HG02610 (cell line): ENCODE data around the gene LSAMP.

Source experiments
- ATAC-seq: cut with Tn5 transposase; IDR thresholded peaks from one replicate; pipeline ENCODE4 v1.9.1; 2021; ENCODE audit warnings: mild to moderate bottlenecking, moderate library complexity; ENCODE audit not compliant: unreplicated experiment

LSAMP gene

DNA sequence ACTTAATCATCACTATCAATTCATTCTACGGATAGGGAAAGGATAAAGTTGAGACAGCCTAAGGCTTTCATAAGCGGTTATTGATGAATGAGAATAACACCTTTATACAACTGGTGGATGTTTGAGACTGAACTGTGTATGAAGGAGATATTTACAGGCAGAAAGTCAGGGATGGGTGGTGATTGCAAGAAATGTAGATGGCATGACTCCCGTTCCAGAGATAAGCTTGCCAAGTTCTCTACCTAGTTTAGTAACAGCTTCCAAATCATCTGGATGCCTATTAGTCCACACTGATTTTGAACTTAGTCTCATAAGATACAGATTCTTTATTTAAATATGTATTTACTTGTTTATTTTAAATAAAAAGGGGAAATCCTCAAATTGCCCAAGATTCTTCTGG, 463.2 kb downstream of the LSAMP start:
- no peak for ATAC-seq

DNA sequence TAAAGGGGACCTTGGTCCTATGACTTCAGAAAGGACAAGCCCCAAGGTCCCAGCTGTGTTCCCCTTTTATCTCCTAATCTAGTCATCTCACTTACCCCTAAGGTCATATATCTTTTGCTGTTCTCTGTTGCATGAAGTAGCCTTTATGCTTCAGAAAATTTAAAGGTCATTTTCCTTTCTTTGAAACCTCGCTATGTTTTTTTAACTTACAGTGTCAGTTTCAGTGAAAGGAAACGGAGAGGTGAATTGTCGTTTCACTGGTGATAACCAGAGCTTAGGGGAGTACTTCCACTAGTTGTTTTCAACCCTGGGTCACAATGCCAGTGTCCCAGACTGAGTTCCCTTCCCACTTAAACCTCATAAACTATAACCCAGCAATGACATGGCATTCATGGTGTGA, 464.6 kb downstream of the LSAMP start:
- peak; percentile 72 for ATAC-seq

DNA sequence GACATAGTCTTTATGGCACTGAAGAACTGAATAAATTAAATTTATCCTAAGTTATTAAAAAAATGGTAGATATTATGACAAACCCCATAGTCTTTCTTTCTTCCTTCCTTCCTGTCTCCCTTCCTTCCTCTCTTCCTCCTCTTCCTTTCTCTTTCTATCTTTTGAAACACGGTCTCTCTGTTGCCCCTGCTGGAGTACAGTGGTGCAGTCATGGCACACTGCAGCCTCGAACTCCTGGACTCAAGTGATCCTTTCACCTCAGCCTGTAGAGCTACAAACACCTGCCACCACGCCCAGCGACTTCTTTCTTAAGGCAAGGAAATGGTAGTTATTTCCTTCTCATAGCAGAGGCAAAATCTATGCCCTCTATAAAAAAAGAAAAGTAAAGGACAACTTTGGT, 467.4 kb downstream of the LSAMP start:
- ATAC-seq: no peak

DNA sequence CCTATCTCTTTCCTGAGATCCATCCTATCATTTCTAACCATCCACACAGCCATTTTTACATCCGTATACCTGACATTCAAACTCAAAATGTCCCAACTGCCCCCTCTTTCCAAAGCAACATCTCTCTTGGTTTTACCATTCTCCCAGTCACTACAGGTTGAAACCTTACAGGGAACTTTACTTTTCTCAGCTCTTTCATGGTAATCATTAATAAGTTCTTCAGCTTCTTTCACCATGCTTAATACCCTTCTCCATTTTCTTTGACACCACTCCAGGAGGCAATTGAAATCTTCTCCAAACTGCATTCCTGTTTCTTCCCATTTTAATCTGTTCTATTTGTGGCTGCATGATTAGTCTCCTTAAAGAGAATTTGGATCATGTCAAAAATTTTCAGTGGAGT, 469.5 kb downstream of the LSAMP start:
- no peak for ATAC-seq

DNA sequence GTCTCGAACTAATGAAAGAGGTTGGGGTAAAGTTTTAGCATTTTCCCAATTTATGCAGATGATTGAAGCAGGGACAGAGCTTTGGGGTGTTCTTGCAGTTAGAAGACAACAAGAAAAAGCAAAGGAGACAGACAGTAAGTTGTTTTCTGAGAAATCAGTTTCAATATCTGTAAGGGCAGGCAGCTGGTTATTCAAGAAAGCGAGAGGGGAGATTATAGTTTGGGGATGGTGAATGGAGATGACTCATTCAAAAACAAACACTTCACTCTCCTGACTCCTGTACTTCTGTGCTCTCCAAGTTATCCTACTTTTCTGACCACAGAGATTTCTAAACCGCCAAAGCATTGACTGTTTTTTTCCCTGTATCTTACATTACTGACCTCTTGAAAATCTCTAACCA, 469.9 kb downstream of the LSAMP start:
- peak; percentile 65 for ATAC-seq

DNA sequence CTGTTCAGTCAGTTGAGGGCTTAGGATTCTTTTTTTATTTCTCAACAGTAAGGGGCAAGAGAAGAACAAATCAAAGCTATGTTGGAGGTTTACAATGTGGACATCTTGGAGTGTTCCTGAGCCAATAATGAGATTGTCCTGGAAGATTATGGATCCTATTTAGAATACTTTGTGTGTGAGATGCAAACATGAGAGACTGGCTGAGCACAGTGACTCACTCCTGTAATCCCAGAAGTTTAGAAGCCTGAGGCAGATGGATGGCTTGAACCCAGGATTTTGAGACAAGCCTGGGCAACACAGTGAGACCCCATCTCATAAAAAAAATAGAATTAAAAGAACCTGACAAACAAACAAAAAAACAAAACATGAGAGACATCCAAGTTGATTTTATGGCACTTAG, 470.3 kb downstream of the LSAMP start:
- ATAC-seq: no peak

DNA sequence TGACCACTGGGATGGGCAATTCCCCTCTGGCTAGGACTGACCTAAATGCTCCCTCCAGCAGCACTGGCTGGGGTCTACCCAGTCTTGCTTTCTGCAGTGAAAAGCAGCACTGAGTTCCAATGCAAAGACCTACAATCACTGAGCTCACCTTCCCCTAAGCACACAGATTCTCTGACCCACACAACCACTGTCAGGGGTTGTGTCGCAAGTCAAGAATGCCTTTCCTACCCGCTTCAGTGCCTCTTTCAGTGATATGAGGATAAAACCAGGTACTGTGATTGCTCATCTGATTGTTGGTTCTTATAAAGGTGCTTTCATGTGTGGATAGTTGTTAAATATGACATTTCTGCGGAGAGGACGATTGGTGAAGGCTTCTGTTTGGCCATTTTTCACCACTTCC, 476.4 kb downstream of the LSAMP start:
- ATAC-seq: no peak

DNA sequence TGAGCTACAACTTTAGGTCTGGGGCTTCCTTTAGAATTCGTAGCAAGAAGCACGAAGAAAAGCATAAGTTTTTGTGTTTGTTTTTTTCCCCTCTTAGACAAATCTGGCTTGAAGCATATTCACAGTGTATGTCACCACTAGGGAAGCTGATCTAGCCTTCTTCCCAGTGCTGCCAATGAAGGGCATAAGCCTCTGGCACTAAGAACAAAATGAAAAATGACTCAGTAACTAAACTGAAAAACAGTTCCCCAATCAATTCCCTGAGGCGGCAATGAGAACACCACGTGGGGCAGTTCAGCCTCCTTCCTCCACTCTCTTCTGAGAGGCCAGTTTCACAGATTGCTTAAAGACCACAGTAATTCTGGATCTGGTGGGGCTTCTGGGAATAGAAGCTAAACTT, 483.9 kb downstream of the LSAMP start:
- no peak for ATAC-seq

DNA sequence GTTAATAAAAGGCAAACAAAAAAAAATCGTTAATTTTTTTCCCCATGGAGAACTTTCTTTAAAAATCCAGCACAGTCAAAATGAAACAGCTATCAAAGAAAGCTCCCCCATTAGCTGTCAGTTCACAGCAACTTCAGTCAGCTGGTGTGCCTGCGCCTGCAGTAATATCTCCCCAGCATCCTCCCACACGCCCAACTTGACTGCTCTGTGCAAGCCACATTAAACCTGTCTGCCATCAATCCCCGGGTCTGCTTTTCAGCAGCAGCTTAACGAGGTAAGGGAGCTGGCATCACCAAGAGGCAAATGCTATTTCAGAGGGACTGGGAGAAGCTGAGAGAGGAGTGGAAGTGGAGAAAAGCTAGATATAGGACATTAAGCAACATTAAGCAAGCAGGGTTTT, 484.5 kb downstream of the LSAMP start:
- ATAC-seq: peak; percentile 83

DNA sequence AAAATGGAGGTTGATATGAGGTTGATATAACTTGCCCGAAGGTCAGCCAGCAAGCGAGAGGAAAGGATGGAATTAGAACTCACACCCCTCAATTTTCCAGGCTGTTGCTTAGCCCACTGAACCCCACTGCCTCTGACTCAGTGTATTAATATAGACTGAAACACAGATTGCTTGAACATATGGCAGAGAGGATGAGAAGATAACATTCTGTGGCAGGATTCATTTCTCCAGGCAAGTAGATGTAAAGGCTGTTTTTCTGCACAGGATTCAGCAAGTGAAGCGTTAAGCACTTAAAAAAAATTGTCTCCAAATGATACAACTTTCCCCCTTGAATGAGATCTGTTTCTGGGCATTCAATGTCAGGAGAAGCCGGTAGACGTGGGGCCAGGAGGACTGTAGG, 486.8 kb downstream of the LSAMP start:
- no peak for ATAC-seq

DNA sequence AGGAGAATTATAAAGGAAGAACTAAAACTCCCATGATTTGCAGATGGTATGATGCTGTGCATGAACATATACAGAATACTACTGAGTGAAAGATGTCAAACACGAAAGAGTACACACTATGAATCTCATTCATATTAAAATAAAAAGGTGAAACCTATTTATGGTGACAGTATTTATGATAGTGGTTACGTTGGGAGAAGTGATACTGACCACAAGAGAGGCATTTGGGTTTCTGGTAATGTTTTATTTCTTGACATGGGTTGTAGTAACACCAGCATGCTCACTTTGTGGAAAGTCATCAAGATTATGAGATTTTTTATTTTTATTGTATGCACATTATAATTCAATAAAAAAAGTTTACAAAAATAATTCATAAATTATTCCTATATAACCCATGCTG, 498.0 kb downstream of the LSAMP start:
- no peak for ATAC-seq

DNA sequence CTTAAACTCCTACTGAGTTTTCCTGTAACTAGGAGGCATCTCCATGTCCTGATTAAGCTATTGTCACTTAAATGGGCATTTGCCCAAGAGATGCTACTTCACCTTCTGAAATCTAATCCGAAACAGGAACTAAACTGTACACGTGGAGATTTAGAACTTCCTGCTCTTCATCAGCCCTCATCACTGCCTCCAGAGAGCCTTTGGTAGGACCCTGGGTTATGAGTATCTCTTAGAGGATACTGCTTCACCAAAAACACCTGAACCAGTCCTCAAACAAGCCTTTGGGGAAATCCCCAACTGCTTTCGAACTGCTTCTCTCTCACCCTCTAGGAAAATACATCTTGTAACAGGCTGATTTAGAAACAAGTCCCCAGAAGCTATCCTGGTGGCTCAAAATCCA, 501.7 kb downstream of the LSAMP start:
- ATAC-seq: peak; percentile 62

DNA sequence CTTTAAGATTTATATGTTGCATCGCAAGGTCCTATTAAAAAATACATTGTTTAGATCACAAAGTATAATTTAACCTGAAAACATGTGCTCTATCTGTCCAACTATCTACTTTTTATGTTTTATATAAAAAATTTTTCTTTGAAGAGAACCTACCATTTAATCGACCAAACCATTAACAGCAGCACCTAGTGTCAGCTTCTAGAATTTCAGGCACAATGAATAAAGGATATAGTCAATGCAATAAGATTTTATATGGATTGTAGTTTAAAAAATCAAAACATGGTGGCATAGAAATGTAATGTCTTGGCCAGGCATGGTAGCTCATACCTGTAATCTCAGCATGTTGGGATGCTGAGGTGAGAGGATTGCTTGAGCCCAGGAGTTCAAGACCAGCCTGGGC, 508.2 kb downstream of the LSAMP start:
- no peak for ATAC-seq

DNA sequence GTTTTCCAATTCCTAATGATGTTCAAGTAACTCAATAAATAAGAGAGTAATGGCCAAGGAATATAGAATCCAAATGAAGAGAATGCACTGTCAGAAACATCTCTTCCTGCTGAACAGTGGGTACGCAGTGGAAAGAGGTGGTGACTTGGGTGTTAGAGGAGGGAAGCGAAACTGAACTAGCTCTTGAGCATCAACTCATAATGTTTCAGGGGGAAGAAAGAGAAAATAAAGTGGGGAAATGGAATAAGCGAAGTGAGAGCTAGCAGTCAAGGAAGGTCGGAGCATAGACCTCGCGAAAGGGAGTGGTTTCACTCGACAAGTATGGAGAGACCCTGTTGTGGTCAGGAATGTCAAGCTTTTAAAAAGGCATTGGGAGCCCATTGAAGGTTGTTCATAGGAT, 512.5 kb downstream of the LSAMP start:
- no peak for ATAC-seq

DNA sequence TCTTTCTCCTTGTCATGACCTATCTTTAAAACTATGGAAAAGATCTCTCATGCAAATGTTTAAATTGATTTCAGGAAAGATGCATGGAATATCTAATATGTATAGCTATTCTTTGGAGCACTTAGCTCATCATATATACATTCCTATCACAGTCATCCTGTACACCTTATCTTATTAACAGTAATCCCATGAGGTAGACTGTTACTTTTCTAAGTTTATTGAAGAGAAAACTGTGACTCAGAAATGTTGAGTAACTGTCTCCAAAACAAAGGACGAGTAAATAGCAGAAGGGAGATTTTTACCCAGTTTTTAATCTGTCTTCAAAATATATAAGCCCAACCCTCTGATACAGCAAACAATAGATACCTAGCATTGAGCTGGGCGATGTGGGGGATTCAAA, 513.7 kb downstream of the LSAMP start:
- no peak for ATAC-seq

DNA sequence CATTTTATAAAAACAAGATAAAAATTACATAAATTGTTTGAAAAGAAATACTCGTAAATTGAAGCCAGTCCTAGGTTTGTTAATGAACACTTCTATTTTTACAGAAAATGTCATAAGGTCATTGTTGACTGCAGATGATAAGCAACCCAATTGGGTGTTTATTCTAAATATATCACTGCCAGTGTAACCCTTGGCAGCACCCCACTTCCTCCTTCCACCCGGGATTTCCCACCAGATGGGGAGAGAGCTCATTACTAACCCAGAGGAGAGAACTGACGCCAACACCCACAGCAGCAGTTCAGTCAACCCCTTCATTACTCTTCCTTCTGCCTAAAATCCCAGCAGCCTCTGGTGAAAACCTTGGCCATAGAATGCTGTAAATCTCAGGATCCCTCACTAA, 514.4 kb downstream of the LSAMP start:
- ATAC-seq: no peak

DNA sequence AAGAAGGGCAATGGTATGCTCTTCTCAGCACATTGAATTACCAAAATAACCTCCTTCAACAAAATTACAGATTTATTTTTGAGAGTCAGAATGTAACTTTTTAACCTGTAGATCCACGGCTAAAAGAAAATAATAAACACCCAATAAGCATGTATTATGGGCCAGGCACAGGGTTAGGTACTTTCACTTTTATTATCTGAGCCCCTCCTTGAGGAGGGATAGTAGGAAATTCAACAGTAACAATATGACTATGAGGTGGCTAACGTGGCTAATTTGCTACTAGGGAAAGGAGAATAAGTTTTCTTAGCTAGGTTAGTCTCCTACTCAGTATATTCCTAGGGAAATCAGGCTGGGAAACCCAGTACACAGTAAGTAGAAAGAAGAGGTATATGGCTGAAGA, 515.1 kb downstream of the LSAMP start:
- ATAC-seq: no peak

DNA sequence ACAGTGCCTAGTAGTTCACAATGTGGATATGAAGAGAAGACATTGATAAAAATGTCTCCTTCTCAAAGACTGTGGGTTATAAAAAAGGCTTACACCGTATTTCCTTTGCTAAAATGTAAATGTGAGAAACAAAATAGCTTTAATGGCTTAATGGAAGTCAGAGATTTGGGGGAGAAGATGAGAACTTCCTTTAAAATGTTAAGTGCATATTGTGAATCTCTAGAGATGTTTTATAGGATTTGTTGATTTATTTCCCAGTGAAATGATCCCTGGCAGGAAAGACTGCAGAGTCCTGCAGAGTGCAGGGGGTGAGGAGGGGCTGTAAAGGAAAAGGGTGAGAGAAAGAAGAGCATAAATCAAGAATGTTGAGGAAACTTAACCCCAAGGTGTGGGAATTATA, 516.9 kb downstream of the LSAMP start:
- no peak for ATAC-seq

DNA sequence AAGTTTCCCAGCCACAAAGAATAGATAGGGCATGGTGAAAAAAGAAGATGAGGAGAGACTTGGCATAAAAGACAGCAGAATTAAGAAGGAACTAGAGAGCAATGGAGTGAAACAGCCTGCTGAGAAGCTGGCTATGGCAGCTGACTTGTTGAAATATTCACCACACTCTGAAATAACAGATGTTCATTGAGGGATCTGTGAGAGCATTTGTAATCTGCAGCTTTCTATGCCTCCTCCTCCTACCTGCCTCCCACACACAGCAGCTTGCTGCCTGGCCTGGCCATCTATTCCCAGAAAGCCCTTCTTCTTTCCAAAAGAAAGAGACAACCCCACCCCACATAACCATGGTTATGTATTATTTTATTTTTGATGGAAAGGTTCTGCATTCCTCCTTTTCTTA, 518.1 kb downstream of the LSAMP start:
- ATAC-seq: no peak

DNA sequence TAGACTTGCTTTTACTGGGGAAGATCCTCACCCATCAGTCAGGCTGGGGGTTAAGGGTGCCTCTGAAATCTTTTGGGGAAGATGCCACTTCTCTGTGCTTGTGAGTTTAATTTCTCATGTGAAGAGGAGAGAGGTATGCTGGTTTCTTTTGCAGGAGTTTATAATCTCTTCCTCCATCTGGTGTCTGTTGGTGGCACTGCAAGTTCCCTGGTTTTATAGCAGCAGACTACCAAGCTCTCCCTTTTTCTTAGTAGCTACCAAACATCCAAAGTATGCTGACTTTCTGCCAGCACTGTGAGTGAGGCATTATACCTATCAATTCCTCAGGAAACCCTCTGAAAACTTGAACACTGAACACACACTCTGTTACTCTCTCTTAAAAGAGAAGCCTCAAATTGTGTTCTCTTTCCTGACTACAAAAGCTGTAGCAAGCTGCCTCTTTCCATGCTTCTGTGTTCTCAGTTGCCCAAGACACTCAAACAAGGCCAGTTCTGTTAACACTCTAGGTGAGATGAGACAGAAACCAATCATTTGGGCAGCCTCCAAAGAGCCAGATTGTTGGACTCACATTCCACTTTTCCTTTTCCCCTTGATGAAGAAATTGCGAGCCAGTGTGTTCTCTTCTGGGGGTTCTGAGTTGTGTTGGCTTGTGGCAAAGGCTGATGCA, 522.5 kb downstream of the LSAMP start:
- ATAC-seq: no peak

DNA sequence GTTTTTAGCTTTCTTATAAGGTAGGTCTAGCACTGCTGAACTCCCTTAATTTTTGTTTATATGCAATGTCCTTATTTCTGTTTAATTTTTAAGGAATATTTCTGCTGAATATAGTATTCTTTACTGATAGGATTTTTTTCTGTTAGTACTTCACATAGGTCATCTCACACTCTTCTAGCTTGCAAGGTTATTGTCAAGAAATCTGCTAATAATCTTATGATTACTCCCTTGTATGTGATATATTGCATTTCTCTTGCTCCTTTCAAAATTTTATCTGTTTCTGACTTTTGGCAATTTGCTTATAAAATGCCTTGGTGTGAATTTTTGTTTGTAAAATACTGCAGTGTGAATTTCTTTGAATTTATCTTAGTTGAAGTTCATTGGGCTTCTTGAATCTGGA, 523.6 kb downstream of the LSAMP start:
- no peak for ATAC-seq

DNA sequence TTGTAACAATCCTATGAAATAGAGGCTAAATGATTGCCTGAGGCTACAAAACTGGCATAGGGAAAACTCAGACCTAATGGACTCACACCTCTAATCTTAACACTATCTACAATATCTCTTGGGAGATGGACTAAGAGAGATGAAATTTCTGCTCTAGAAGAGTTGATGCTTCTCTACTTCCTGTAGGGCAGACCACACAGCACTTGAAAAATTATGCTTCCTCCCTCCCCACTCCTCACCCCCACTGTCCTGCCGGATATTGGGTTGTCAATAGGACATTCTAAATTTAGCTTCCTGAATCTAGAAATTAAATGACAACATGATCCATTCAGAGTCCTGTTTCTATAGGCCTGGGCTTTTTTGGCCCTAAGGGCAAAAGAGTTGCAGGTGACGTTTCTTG, 526.4 kb downstream of the LSAMP start:
- no peak for ATAC-seq

DNA sequence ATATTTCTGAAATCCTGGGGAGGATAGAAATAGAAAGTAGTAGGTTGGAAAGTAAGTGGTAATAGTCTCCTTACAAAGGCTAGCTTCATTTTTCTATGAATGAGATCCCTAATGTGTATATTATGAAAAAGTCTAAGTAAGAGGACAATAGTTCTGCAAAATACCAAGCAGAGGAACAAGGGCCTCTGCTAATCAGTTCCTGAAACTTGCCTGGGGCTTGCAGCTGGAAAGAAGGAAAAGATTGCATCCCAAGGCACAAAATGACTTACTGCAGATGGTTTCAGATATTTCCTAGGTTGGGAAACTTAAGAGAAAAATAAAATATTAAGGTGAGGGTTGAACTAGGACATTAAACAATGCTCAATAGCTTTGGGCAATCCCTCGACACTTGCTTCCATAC, 528.4 kb downstream of the LSAMP start:
- no peak for ATAC-seq

DNA sequence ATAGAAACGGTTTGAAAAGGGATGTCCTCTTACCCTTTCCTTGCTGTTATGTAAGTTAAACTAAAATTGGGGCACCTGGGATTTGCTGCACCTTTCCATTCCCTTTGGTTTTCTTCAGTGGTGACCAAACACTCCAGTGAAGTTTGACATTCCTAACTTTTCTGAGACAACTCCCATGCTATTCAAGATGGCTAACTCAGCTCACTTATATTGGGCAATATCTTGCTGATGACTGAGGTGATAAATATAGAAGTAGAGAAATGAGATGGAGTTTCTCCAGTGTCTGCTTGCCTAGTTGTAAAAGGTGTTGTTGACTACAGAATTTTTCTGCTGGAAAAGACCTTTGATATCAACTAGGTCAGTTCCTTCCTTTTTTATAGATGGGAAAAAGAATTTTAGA, 530.2 kb downstream of the LSAMP start:
- no peak for ATAC-seq
